ENCODE data around the gene EEFSEC.

DNA sequence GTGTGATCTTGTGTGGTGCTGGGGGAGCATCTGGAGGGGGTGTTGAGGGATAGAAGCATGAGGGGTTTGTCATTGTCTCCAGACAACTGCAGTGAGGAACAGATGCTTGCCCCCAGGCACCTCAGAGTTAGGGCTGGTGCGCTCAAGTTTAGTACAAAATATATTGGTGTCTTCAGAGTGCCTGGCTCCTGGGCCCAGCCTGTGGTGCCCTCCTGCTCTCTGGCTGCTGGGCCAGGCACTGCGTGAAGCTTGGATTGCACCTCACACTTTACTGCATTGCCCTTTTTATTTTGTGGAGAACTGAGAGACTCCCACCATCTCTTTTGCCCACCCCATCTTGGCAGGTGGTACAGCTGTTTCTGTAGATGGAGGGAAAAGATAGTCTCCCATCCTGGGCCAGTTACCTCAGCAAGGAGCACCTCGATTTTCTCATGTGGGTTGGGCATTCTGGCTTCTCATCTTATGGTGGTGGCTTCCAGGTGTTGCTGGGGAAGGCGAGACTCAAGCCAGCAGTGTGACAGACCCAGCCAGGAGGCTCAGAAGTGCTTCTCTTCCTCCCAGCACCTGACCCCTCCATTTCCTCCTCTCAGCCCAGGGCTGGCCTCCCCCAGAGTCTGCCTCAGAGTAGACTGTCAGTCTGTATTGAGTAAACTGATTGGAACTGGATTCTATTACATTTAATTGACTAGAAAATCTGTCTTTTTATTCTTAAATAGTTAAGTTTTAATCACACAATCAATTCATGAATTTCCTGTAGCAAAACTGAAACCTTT is 173.0 kb downstream of the EEFSEC start:
- TF ChIP-seq EZH2 (IDR thresholded peaks at IDR 0.05), result no peak
- TF ChIP-seq, protein P1, sequence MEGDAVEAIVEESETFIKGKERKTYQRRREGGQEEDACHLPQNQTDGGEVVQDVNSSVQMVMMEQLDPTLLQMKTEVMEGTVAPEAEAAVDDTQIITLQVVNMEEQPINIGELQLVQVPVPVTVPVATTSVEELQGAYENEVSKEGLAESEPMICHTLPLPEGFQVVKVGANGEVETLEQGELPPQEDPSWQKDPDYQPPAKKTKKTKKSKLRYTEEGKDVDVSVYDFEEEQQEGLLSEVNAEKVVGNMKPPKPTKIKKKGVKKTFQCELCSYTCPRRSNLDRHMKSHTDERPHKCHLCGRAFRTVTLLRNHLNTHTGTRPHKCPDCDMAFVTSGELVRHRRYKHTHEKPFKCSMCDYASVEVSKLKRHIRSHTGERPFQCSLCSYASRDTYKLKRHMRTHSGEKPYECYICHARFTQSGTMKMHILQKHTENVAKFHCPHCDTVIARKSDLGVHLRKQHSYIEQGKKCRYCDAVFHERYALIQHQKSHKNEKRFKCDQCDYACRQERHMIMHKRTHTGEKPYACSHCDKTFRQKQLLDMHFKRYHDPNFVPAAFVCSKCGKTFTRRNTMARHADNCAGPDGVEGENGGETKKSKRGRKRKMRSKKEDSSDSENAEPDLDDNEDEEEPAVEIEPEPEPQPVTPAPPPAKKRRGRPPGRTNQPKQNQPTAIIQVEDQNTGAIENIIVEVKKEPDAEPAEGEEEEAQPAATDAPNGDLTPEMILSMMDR (IDR thresholded peaks at IDR 0.05), result no peak
